Fibroblast of the conjunctiva (primary cell): ENCODE data around the gene MAP3K20.
"Not testable (repeated sequence)": the region's sequence is repeated elsewhere in the genome, so short reads cannot be mapped to it uniquely, and the experiment has no call there.

ENCODE experiments used
- DNase-seq: peaks from one replicate; pipeline ENCODE4 v3.0.0-alpha.2; 2010; ENCODE audit warnings: low read depth

Gene MAP3K20

GRCh38 chr2:173075781-173076580, at the start of gene MAP3K20:
Gene MAP3K20 (plus strand): TSS chr2:173075846. CDS start chr2:173091032, 15,186 bp downstream.
- DNase-seq = peak; percentile 47

GRCh38 chr2:173026479-173026878, 49.2 kb upstream of the MAP3K20 start:
- no peak for DNase-seq

DNA sequence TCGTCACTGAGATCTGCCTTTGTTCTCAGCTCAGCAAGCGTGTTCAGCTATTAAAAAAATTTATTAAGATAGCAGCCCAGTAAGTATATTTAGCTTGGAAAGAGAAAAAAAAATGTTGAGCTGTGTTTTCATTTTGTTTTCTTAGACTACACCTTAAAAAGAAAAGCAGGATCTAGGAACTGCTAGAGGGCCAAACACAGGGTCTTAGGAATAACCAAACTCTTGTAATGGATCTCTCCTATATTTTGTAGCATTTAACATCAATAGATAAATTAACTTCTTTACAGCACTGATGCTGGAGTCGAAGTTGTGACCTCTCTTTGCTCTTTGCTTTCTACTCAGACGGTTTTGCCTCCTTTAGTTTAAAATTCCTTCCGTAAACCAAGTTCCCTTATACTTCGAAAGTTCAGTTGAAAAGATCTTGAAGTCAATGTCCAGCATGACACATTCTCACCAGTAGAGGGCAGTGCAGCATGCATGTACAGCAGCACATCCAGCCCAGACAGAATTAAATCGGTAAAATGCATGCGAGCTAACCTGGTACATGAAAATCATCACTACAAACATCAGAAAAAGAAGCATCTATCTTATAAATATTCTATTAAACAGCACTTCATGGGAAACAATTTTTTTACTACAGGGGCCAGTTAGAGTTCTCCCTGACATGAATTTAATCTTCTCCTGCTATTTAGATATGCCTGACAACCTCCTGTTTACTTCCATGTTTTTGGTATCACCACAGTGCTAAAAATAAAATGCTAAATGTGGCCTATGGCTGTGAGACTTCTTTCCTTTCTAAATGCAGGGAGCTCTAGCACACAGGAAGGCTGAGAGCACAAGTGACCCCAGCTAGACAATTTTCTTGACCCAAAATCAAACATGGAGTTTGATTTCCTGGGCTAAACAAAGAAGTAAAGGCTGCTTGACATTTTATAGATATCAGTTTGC, 48.2 kb upstream of the MAP3K20 start:
- DNase-seq = peak; percentile 92

GRCh38 chr2:173028141-173028540, 47.5 kb upstream of the MAP3K20 start:
- no peak for DNase-seq

DNA sequence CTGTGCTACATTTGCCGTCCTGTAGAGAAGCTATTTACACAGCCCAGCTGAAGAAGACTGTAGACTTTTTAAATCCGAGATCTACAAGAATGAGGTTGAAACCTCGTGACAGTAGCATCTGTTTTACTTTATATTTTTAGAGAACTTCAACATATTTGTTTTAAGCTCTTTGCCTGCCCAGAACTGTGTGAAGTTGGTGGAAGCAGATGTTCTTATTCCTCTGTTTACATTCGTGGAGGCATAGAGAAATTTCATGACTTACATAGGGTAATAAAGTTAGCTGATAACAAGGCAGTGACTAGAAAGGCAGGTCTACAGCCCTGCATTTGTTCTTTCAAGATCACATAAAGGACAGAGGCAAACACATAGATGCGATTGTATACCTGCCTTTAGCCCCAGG, 47.0 kb upstream of the MAP3K20 start:
- peak; percentile 71 for DNase-seq

- no peak for DNase-seq
These were observed 44.8 kb upstream of the MAP3K20 start for GRCh38 chr2:173030561-173031490.

DNA sequence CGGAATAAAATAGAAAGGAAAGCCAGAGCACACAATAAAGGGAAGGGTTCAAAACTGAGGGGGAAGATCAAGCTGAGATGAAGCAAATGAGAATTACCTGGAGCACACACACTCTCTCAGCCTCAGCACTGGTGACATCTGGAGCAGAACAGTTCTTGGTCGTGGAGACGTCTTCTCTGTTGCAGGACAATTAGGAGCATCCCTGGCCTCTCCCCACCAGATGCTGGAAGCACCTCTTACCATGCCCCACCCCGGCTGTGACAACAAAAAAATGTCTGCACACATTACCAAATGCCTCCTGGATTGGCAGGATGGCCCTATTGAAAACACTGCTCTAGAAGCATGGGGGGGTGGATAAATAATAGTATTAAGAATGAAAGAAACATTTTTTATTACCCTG, 43.6 kb upstream of the MAP3K20 start:
- no peak for DNase-seq

GRCh38 chr2:173033084-173033483, 42.6 kb upstream of the MAP3K20 start:
- DNase-seq = peak; percentile 68

DNA sequence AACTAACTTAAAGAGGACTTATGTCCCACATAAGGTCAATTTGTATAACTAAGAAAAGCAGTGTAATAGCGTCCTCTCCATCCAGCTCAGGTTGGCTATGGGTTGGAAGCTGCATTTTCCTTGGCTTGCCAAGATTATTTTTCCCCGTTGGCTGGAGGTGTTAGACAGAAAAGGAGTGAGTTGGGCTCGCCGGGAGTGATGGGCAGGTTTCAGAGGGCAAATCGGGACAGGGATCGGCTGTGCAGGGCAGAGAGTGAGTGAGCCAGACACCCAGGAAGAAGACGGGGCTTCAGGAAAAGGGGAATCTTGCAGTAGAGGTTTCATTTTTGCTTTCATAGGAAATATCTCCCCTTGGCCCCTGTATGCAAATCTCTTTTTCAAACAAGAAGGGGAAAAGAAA, 41.5 kb upstream of the MAP3K20 start:
- no peak for DNase-seq

- DNase-seq = no peak
These were observed 38.2 kb upstream of the MAP3K20 start for GRCh38 chr2:173037245-173038120.

- DNase-seq = not testable (repeated sequence)
These were observed 37.4 kb upstream of the MAP3K20 start for GRCh38 chr2:173038257-173038656.

DNA sequence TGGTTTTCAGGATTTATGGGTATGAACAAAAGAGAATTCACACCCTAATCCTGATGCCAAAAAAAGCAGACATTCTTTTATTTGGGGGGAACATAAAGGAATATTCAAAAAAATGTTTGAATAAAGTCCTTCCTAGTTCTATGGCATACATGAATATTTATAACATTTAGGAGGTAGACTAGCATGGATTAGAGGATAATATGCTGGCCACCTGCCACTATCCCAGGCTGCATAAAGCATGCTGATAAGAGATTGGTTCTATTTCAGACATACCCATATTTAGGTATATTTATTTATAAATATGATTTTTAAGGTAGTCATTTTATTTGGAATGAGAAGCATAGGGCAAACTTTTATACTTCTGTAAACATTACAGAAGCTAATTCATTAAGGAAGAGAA, 34.9 kb upstream of the MAP3K20 start:
- no peak for DNase-seq

GRCh38 chr2:173043476-173043875, 32.2 kb upstream of the MAP3K20 start:
- no peak for DNase-seq

DNA sequence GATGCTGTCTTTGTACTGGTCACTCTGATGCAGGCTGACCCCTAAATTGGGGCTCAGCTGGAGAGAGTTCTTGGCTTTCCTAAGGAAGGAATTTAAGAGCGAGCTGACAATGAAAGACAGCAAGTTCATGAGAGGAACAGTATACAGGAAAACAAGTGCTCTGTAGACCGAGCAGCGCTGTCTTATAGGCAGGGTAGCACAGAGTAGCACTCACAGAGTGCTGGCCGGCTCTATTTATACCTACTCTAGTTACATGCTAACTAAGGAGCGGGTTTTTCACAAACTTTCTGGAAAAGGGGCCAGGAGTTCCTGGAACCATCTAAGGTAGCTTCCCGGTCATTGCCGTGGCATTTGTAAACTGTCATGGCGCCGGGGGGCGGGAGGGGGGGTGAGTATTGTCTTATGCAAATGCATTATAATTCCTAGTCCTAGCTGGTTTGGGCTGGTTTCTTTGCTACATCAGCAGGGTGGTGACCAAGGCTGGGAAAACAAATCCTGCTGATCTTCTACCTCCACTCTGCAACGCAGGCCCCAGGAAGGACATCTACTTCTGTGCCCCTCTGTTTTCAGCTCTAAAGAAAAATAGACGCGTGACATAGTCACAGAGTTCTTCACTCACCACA, 31.6 kb upstream of the MAP3K20 start:
- DNase-seq = no peak

- DNase-seq = no peak
These were observed 31.0 kb upstream of the MAP3K20 start for GRCh38 chr2:173044686-173045085.

DNA sequence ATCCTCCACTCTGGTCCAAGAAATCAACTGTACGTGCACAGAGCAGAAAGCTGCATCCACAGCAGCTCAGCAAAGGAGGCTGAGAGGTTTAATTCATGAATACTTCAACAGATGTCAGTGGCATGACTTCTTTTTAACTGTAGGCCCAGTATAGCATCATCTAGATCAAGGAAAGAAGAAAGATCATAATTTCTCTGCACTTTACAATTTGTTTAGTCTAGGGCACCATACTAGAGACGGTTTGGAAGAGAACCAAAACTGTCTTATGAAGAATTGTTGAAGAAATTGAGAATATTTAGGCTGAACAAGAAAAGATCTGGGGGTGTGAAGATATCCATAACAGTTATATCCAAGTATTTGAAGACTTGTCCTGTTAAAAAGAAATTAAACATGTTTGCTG, 30.5 kb upstream of the MAP3K20 start:
- no peak for DNase-seq

DNA sequence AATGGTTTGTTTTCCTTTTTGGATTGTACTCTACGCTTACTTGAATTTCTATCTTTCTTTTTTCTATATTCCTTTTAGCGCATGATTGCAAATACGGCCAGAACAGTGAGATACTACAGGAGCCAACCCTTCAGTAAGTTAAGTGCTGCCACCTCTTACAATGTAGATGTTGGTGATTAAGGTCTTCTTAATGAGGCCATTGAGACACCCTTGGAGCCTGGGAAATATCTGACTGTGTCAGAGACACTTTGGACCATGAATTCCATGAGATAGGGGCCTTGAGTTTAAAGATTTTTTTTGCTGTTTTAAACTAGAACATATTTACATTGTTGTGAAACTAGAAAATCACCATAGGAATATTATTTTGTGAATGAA, 27.1 kb upstream of the MAP3K20 start:
- DNase-seq = no peak

DNA sequence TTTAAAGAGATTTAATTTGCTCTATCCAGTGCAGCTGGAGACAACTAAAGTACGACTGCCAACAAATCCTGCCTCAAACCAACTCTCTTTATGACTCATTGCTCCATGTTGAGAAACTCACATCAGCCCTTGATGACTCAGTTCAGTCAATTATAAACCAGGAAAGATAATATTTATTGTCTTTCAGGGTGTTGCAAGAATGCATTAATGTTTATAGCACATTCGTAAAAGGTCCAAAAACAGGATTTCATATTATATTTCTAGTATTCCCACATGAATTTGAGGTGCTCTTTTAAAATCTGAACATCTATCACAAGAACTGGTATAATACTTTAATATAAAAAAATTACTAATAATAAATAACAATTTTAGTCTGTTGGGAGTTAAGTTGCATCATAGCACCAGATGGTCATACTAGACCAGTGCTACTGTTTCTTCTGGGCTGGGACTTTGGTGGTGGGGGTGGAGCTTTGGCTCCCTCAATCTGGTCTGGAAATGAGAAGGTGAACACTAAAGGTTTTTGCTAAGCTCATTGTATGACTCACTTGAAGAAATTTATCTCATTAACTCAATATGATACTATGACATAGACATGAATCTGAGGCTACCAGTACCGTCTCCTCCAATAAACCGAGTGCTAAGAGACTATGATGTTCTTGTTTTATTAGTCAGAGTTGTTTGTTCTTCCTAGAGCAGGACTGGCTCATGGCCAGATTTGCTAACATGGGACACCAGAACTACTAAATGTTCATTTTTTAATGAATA, 26.6 kb upstream of the MAP3K20 start:
- DNase-seq = peak; percentile 98

DNA sequence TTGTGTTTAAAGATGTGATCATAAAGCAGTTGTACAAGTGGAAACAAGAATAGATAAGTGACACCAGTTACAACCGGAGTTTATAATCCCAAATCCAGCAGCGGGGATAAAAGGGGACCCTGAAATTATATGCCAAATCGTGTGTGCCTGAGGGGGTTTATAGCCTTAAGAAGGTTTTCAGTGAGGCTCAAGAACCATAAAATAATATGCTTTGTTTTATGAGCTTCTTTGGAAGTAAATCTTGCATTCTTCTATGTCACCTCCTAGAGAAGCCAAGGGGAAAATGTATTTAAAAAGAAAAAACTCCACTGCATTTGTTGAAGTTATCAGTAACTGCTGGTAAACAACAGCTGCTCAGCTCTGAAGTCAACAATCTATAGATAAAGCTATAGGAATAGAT, 25.8 kb upstream of the MAP3K20 start:
- no peak for DNase-seq

- DNase-seq = no peak
These were observed 25.0 kb upstream of the MAP3K20 start for GRCh38 chr2:173050684-173051083.
